ENCODE results near the gene OSBPL2. TPM values are rescaled to one million over a fixed set of nuclear protein-coding genes. Genes with fewer than 3 reads are reported as not detected.

The OSBPL2 gene
- total RNA-seq, 1 experiment from 2014 or later, result 49.5 TPM

- CTCF ChIA-PET, result no interaction called here
- Mint-ChIP-seq H3K4me1 (peaks cover 3% of the 10 kb centered on the region; the same call in 1 of the 2 replicates), H3K27me3 (ENCODE audit: low read depth) (no peaks in the 10 kb centered on the region), H3K36me3 (peaks cover 53% of the 10 kb centered on the region), H3K4me3 (no peak overlapping the region), H3K9me3 (peaks cover 21% of the 10 kb centered on the region), H3K27ac (no peak overlapping the region)
- DNase-seq (ENCODE audit: low spot score) (no peak), ATAC-seq (no peak)
- POLR2A ChIA-PET, result interaction anchor here (0.6 kb wide), 1 partner anchor 98 kb away, joined by 8 read pairs; no protein-coding TSS in a partner anchor
- TF ChIP-seq FOXP1 (CRISPR knock-in tag; IDR thresholded peaks at IDR 0.05; ENCODE audit: borderline replicate concordance) (no peak), MYBL2 (CRISPR knock-in tag; IDR thresholded peaks at IDR 0.05) (no peak), ATF6 (CRISPR knock-in tag; IDR thresholded peaks at IDR 0.05) (no peak), ZNF425 (CRISPR knock-in tag; conservative IDR thresholded peaks at IDR 0.05) (no peak), ZNF121 (CRISPR knock-in tag; IDR thresholded peaks at IDR 0.05) (no peak), ELF4 (CRISPR knock-in tag; IDR thresholded peaks at IDR 0.05; ENCODE audit: low read depth) (no peak), ZMAT4 (CRISPR knock-in tag; IDR thresholded peaks at IDR 0.05) (no peak), SP1 (CRISPR knock-in tag; conservative IDR thresholded peaks at IDR 0.05) (no peak), RORB (CRISPR knock-in tag; IDR thresholded peaks at IDR 0.05) (no peak), STAT6 (CRISPR knock-in tag; conservative IDR thresholded peaks at IDR 0.05; ENCODE audit: low read depth) (no peak), ATF2 (CRISPR knock-in tag; IDR thresholded peaks at IDR 0.05; ENCODE audit: borderline replicate concordance, low read depth) (no peak), E2F5 (CRISPR knock-in tag; IDR thresholded peaks at IDR 0.05) (no peak), NR2C2 (CRISPR knock-in tag; IDR thresholded peaks at IDR 0.05) (no peak), ZNF416 (CRISPR knock-in tag; IDR thresholded peaks at IDR 0.05) (no peak), CBFB (CRISPR knock-in tag; IDR thresholded peaks at IDR 0.05; ENCODE audit: low read depth) (no peak)
- TF ChIP-seq, protein P1, sequence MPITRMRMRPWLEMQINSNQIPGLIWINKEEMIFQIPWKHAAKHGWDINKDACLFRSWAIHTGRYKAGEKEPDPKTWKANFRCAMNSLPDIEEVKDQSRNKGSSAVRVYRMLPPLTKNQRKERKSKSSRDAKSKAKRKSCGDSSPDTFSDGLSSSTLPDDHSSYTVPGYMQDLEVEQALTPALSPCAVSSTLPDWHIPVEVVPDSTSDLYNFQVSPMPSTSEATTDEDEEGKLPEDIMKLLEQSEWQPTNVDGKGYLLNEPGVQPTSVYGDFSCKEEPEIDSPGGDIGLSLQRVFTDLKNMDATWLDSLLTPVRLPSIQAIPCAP (CRISPR knock-in tag; IDR thresholded peaks at IDR 0.05), result no peak
- TF ChIP-seq, protein P2, sequence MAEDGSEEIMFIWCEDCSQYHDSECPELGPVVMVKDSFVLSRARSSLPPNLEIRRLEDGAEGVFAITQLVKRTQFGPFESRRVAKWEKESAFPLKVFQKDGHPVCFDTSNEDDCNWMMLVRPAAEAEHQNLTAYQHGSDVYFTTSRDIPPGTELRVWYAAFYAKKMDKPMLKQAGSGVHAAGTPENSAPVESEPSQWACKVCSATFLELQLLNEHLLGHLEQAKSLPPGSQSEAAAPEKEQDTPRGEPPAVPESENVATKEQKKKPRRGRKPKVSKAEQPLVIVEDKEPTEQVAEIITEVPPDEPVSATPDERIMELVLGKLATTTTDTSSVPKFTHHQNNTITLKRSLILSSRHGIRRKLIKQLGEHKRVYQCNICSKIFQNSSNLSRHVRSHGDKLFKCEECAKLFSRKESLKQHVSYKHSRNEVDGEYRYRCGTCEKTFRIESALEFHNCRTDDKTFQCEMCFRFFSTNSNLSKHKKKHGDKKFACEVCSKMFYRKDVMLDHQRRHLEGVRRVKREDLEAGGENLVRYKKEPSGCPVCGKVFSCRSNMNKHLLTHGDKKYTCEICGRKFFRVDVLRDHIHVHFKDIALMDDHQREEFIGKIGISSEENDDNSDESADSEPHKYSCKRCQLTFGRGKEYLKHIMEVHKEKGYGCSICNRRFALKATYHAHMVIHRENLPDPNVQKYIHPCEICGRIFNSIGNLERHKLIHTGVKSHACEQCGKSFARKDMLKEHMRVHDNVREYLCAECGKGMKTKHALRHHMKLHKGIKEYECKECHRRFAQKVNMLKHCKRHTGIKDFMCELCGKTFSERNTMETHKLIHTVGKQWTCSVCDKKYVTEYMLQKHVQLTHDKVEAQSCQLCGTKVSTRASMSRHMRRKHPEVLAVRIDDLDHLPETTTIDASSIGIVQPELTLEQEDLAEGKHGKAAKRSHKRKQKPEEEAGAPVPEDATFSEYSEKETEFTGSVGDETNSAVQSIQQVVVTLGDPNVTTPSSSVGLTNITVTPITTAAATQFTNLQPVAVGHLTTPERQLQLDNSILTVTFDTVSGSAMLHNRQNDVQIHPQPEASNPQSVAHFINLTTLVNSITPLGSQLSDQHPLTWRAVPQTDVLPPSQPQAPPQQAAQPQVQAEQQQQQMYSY (CRISPR knock-in tag; IDR thresholded peaks at IDR 0.05), result no peak
- TF ChIP-seq, protein P3, sequence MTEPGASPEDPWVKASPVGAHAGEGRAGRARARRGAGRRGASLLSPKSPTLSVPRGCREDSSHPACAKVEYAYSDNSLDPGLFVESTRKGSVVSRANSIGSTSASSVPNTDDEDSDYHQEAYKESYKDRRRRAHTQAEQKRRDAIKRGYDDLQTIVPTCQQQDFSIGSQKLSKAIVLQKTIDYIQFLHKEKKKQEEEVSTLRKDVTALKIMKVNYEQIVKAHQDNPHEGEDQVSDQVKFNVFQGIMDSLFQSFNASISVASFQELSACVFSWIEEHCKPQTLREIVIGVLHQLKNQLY (CRISPR knock-in tag; IDR thresholded peaks at IDR 0.05), result no peak
- TF ChIP-seq, protein P4, sequence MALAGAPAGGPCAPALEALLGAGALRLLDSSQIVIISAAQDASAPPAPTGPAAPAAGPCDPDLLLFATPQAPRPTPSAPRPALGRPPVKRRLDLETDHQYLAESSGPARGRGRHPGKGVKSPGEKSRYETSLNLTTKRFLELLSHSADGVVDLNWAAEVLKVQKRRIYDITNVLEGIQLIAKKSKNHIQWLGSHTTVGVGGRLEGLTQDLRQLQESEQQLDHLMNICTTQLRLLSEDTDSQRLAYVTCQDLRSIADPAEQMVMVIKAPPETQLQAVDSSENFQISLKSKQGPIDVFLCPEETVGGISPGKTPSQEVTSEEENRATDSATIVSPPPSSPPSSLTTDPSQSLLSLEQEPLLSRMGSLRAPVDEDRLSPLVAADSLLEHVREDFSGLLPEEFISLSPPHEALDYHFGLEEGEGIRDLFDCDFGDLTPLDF (CRISPR knock-in tag; IDR thresholded peaks at IDR 0.05), result no peak
- TF ChIP-seq, protein P5, sequence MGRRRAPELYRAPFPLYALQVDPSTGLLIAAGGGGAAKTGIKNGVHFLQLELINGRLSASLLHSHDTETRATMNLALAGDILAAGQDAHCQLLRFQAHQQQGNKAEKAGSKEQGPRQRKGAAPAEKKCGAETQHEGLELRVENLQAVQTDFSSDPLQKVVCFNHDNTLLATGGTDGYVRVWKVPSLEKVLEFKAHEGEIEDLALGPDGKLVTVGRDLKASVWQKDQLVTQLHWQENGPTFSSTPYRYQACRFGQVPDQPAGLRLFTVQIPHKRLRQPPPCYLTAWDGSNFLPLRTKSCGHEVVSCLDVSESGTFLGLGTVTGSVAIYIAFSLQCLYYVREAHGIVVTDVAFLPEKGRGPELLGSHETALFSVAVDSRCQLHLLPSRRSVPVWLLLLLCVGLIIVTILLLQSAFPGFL (CRISPR knock-in tag; IDR thresholded peaks at IDR 0.05; ENCODE audit: borderline replicate concordance), result no peak
Measured at GRCh38 chr20:62265365-62265764, 27.0 kb downstream of the OSBPL2 start.

Measured in WTC11 (cell line).